Muscle layer of duodenum (tissue), 2 donors: ENCODE data around the gene TSHZ2.

Source experiments
- H3K27ac ChIP-seq: one replicate; pipeline ENCODE4 v1.7.0; 2013; ENCODE audit warnings: mild to moderate bottlenecking, low read length
- H3K27me3 ChIP-seq: one replicate; pipeline ENCODE4 v1.7.0; 2013; ENCODE audit warnings: low read depth, mild to moderate bottlenecking, control low read depth, low read length
- H3K36me3 ChIP-seq, 2 donors: one replicate each; pipeline ENCODE4 v1.7.0; 2013; ENCODE audit warnings: low read length in 2 of 2, control low read depth in 1 of 2, mild to moderate bottlenecking in 1 of 2; ENCODE audit not compliant: insufficient read depth in 2 of 2, control insufficient read depth in 1 of 2
- H3K4me1 ChIP-seq, 2 donors: one replicate each; pipeline ENCODE4 v1.7.0; 2013; ENCODE audit warnings: low read length in 2 of 2, mild to moderate bottlenecking in 2 of 2, control low read depth in 1 of 2, moderate library complexity in 1 of 2; ENCODE audit not compliant: insufficient read depth in 2 of 2, control insufficient read depth in 1 of 2
- H3K4me3 ChIP-seq, 2 donors: one replicate each; pipeline ENCODE4 v1.7.0; 2013; ENCODE audit warnings: low read length in 2 of 2, low read depth in 1 of 2, mild to moderate bottlenecking in 1 of 2
- H3K9me3 ChIP-seq, 2 donors: one replicate each; pipeline ENCODE4 v1.7.0; 2013; ENCODE audit warnings: low read length in 2 of 2, control low read depth in 1 of 2, mild to moderate bottlenecking in 1 of 2; ENCODE audit not compliant: control insufficient read depth in 1 of 2
- donor health status: healthy.

TSHZ2 gene

GRCh38 chr20:53159160-53159559 is 187.0 kb downstream of the TSHZ2 start:
- no peak overlapping the region for H3K4me3 ChIP-seq
- no peaks in the 10 kb centered on the region for H3K9me3 ChIP-seq
- no peaks in the 10 kb centered on the region for H3K36me3 ChIP-seq
- H3K27me3 ChIP-seq = no peaks in the 10 kb centered on the region
- H3K4me1 ChIP-seq = peaks cover 0 to 3% of the 10 kb centered on the region in 2 donors
- no peak overlapping the region for H3K27ac ChIP-seq

- Histone ChIP-seq H3K36me3 (no peaks in the 10 kb centered on the region), H3K4me1 (peaks cover 0 to 3% of the 10 kb centered on the region in 2 donors), H3K4me3 (no peak overlapping the region), H3K9me3 (no peaks in the 10 kb centered on the region), H3K27me3 (no peaks in the 10 kb centered on the region), H3K27ac (no peak overlapping the region)
Observed at GRCh38 chr20:53161073-53161472, 188.9 kb downstream of the TSHZ2 start.

- H3K27ac ChIP-seq = no peak overlapping the region
- H3K4me1 ChIP-seq = peaks cover 0 to 3% of the 10 kb centered on the region in 2 donors
- H3K27me3 ChIP-seq = no peaks in the 10 kb centered on the region
- H3K9me3 ChIP-seq = no peaks in the 10 kb centered on the region
- H3K4me3 ChIP-seq = no peak overlapping the region
- H3K36me3 ChIP-seq = no peaks in the 10 kb centered on the region
Observed at GRCh38 chr20:53161473-53161872, 189.3 kb downstream of the TSHZ2 start.

GRCh38 chr20:53162251-53162835 is 190.2 kb downstream of the TSHZ2 start:
- Histone ChIP-seq H3K27ac (no peak overlapping the region), H3K4me3 (peak overlapping the region in 1 of 2 donors; percentile 11), H3K27me3 (no peaks in the 10 kb centered on the region), H3K36me3 (no peaks in the 10 kb centered on the region), H3K4me1 (peaks cover 0 to 3% of the 10 kb centered on the region in 2 donors), H3K9me3 (no peaks in the 10 kb centered on the region)

- H3K4me1 ChIP-seq = peaks cover 0 to 3% of the 10 kb centered on the region in 2 donors
- H3K27ac ChIP-seq = no peak overlapping the region
- no peaks in the 10 kb centered on the region for H3K36me3 ChIP-seq
- no peaks in the 10 kb centered on the region for H3K9me3 ChIP-seq
- no peaks in the 10 kb centered on the region for H3K27me3 ChIP-seq
- no peak overlapping the region for H3K4me3 ChIP-seq
Observed at GRCh38 chr20:53163486-53163885, 191.3 kb downstream of the TSHZ2 start.

- H3K27ac ChIP-seq = no peak overlapping the region
- H3K36me3 ChIP-seq = no peaks in the 10 kb centered on the region
- H3K4me1 ChIP-seq = peaks cover 0 to 3% of the 10 kb centered on the region in 2 donors
- H3K4me3 ChIP-seq = no peak overlapping the region
- no peaks in the 10 kb centered on the region for H3K27me3 ChIP-seq
- H3K9me3 ChIP-seq = no peaks in the 10 kb centered on the region
Observed at GRCh38 chr20:53164072-53164471, 191.9 kb downstream of the TSHZ2 start.

- no peaks in the 10 kb centered on the region for H3K9me3 ChIP-seq
- no peak overlapping the region for H3K27ac ChIP-seq
Observed at GRCh38 chr20:53165452-53165851, 193.3 kb downstream of the TSHZ2 start.

GRCh38 chr20:53168491-53168890 is 196.3 kb downstream of the TSHZ2 start:
- no peak overlapping the region for H3K27ac ChIP-seq
- no peaks in the 10 kb centered on the region for H3K9me3 ChIP-seq
- no peaks in the 10 kb centered on the region for H3K36me3 ChIP-seq
- no peak overlapping the region for H3K4me3 ChIP-seq
- no peaks in the 10 kb centered on the region for H3K4me1 ChIP-seq
- H3K27me3 ChIP-seq = no peaks in the 10 kb centered on the region

More at GRCh38 chr20:53165452-53165851, 193.3 kb downstream of the TSHZ2 start:
- no peaks in the 10 kb centered on the region for H3K36me3 ChIP-seq
- H3K4me1 ChIP-seq = peaks cover 0 to 3% of the 10 kb centered on the region in 2 donors
- H3K27me3 ChIP-seq = no peaks in the 10 kb centered on the region
- no peak overlapping the region for H3K4me3 ChIP-seq

- Histone ChIP-seq H3K4me1 (no peaks in the 10 kb centered on the region), H3K9me3 (no peaks in the 10 kb centered on the region), H3K27ac (no peak overlapping the region), H3K27me3 (no peaks in the 10 kb centered on the region), H3K36me3 (no peaks in the 10 kb centered on the region), H3K4me3 (no peak overlapping the region)
Observed at GRCh38 chr20:53170196-53170595, 198.0 kb downstream of the TSHZ2 start.

- H3K4me3 ChIP-seq = no peak overlapping the region
- no peaks in the 10 kb centered on the region for H3K4me1 ChIP-seq
- H3K9me3 ChIP-seq = no peaks in the 10 kb centered on the region
- H3K27ac ChIP-seq = no peak overlapping the region
- no peaks in the 10 kb centered on the region for H3K36me3 ChIP-seq
- no peaks in the 10 kb centered on the region for H3K27me3 ChIP-seq
Observed at GRCh38 chr20:53171065-53171464, 198.9 kb downstream of the TSHZ2 start.

- H3K27me3 ChIP-seq = no peaks in the 10 kb centered on the region
- no peak overlapping the region for H3K27ac ChIP-seq
- no peak overlapping the region for H3K4me3 ChIP-seq
- no peaks in the 10 kb centered on the region for H3K36me3 ChIP-seq
- H3K4me1 ChIP-seq = no peaks in the 10 kb centered on the region
- H3K9me3 ChIP-seq = no peaks in the 10 kb centered on the region
Observed at GRCh38 chr20:53174454-53174853, 202.3 kb downstream of the TSHZ2 start.

GRCh38 chr20:53175135-53175780 is 203.1 kb downstream of the TSHZ2 start:
- Histone ChIP-seq H3K4me3 (no peak overlapping the region), H3K36me3 (no peaks in the 10 kb centered on the region), H3K4me1 (no peaks in the 10 kb centered on the region), H3K27ac (no peak overlapping the region), H3K9me3 (no peaks in the 10 kb centered on the region), H3K27me3 (no peaks in the 10 kb centered on the region)
